Activated naive CD4-positive, alpha-beta T cell treated with anti-CD3 and anti-CD28 coated beads, Interleukin-2, amount 50 U/mL, for 72 hours (primary cell): ENCODE measurements around the gene COMMD4. TPM values are rescaled to one million over a fixed set of nuclear protein-coding genes. Genes with fewer than 3 reads are reported as not detected.
A peak's percentile ranks its signal among the peaks of the same experiment; 100 is the strongest.
"Not testable (repeated sequence)": the region's sequence is repeated elsewhere in the genome, so short reads cannot be mapped to it uniquely, and the experiment has no call there.

Source experiments
- ATAC-seq, 2 donors: fragments of 150-1000 bp; cut with Tn5 transposase; 2 replicates each; pipeline ENCODE4 v1.10.0; 2021; ENCODE audit warnings: mild to moderate bottlenecking in 2 of 2, moderate library complexity in 2 of 2
- DNase-seq, 2 donors: peaks; one replicate each; pipeline ENCODE4 v3.0.0; 2021 to 2022; ENCODE audit warnings: low spot score in 2 of 2
- H3K27ac Mint-ChIP-seq, 2 donors: one replicate each; pipeline ENCODE4 v1.8.0; 2022; ENCODE audit warnings: mild to moderate bottlenecking in 2 of 2, mixed read lengths in 2 of 2
- H3K36me3 Mint-ChIP-seq, 2 donors: one replicate each; pipeline ENCODE4 v1.8.0; 2022; ENCODE audit warnings: mixed read lengths in 2 of 2
- H3K9me3 Mint-ChIP-seq, 2 donors: one replicate each; pipeline ENCODE4 v1.8.0; 2022; ENCODE audit warnings: mixed read lengths in 2 of 2
- total RNA-seq, 2 donors: library from RNA; stranded (reverse); gene quantifications; one replicate each; pipeline ENCODE4 v1.2.3, GENCODE V29; 2022

The COMMD4 gene
- total RNA-seq, 2 donors from 2014 or later, result 85.6 to 122 TPM

DNA sequence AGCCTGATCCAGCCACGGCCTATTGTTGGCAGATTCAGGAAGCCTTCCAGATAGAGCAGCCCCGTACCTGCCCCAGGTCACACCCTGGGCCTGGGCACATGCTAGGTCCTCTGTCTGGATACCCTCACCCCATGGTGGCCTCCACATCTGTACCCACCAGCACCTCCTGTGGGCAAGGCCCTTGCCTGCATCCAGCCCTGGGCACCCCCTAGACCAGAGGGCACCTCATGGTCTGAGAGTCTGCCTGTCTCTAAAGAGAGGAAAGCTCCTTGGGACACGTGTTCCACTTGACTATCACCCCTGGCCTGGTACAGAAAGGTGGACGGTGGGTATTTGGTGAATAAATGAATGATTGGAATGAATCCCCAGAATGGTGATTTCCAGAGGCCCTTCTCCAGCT lies 8.9 kb upstream of the COMMD4 start:
- H3K36me3 Mint-ChIP-seq, result no peaks in the 10 kb centered on the region
- DNase-seq (no peak), ATAC-seq (no peak)
- H3K9me3 Mint-ChIP-seq, result no peaks in the 10 kb centered on the region
- no peak overlapping the region for H3K27ac Mint-ChIP-seq

DNA sequence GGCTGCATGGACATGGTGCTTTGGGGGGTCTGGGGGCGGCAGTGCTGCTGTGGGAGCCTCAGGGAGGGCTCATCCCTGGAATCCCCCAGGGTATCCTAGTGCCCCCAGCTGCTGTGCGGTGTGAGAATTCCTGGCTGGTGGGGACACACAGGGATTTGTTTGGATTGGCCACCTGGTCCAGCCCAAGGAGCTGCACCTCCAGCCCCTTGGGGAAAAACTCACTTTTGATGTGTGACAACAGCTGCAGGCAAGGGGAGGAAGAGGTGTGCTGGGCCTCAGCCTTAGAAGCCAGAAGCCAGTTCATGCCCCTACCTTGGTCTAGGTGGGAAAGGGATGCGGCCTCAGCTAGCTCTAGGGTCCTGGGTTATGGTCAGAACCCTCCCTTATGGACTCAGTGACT lies 8.4 kb upstream of the COMMD4 start:
- Mint-ChIP-seq H3K36me3 (no peaks in the 10 kb centered on the region), H3K27ac (peak overlapping the region in 1 of 2 donors; percentile 29), H3K9me3 (no peaks in the 10 kb centered on the region)
- DNase-seq (no peak), ATAC-seq (no peak)

DNA sequence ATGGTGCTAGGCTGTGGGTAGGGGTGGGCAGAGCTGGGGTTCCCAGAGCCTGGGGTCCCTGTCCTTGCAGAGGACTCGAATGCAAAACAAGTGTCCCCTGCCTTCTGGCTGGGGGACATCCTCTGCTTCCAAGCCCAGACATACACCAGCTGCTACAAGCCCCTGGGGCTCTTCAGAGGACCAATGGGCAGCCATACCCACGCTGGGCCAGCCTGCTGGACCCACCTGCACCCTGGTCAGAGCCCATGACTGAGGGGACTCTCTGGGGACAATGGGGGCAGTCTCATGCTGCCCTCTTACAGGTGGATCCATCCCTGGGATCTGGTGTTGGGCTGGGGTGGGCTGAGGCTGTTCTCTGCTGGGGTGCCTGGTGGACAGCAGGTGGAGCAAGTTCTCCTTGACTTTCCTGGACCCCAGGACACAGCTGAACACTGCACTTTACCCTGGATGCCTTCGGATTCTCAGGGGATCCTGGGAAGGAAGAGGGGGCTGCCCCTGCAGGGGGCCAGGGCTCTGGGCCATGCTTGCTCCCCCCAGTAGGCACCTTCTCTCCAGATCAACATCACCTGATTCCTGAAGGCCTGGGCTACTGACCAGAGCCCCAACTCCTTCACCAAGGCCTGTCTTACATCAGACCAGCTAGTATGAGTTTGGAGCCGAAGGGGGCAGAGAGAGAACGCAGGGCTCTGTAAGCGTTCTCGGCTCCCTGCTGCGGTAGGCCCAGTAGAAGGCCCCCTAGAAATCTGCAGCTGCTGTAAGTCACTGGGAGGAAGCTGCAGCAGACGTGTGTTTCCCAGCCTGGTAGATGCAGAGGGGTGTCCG lies 7.2 kb upstream of the COMMD4 start:
- DNase-seq (no peak), ATAC-seq (no peak)
- Mint-ChIP-seq H3K36me3 (no peaks in the 10 kb centered on the region), H3K9me3 (no peaks in the 10 kb centered on the region), H3K27ac (no peak overlapping the region)

GRCh38 chr15:75329571-75329970 lies 6.3 kb upstream of the COMMD4 start:
- no peaks in the 10 kb centered on the region for H3K36me3 Mint-ChIP-seq
- H3K27ac Mint-ChIP-seq, result no peak overlapping the region
- no peak for ATAC-seq
- H3K9me3 Mint-ChIP-seq, result no peaks in the 10 kb centered on the region
- DNase-seq, result no peak

DNA sequence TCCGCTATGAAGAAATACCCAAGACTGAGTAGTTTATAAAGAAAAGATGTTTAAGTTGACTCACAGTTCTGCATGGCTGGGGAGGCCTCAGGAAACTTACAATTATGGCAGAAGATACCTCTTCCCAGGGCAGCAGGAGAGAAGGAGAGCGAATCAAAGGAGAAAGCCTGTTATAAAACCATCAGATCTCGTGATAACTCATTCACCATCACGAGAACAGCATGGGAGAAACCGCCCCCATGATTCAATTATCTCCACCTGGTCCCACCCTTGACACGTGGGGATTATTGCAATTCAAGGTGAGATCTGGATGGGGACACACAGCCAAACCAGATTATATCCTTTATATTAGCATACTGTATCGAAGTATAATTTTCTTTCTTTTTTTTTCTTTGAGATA lies 3.8 kb upstream of the COMMD4 start:
- not testable (repeated sequence) for DNase-seq, H3K27ac Mint-ChIP-seq, H3K9me3 Mint-ChIP-seq, ATAC-seq, H3K36me3 Mint-ChIP-seq

- not testable (repeated sequence) for H3K36me3 Mint-ChIP-seq, ATAC-seq, DNase-seq, H3K9me3 Mint-ChIP-seq, H3K27ac Mint-ChIP-seq
Observed at GRCh38 chr15:75333654-75334419, 2.0 kb upstream of the COMMD4 start.

GRCh38 chr15:75335313-75335704 lies 554 bp upstream of the COMMD4 start:
- Mint-ChIP-seq H3K36me3 (peaks cover 0 to 5% of the 10 kb centered on the region in 2 donors), H3K27ac (peak overlapping the region in 1 of 2 donors; percentile 91), H3K9me3 (no peaks in the 10 kb centered on the region)
- ATAC-seq (no peak), DNase-seq (no peak)

DNA sequence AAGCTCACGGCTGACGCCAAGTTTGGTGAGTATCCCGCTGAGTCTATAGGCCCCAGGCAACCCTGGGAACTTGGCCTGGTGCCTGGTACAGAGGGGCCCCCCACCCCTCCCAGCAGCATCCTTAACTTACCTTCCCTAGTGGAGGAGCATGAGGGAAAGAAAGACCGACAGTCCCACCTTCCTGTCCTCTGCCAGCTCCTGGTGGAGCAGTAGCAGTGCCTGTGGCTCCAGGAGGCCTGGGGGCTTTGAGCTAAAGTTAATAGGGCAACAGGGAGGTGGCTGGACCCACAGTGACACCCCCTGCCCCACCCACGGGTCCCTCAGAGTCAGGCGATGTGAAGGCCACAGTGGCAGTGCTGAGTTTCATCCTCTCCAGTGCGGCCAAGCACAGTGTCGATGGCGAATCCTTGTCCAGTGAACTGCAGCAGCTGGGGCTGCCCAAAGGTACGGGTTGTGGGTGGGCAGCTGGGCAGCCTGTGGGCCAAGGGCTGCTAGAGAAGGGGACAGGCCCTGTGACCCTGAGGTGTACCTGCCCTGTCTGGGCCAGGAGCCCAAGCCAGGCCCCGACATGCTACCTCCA lies 2.9 kb downstream of the COMMD4 start:
- Mint-ChIP-seq H3K27ac (no peak overlapping the region), H3K36me3 (peaks cover 0 to 5% of the 10 kb centered on the region in 2 donors), H3K9me3 (no peaks in the 10 kb centered on the region)
- DNase-seq (no peak), ATAC-seq (no peak)

GRCh38 chr15:75339531-75340240 lies 3.8 kb downstream of the COMMD4 start:
- Mint-ChIP-seq H3K27ac (no peak overlapping the region), H3K9me3 (no peaks in the 10 kb centered on the region), H3K36me3 (peaks cover 0 to 5% of the 10 kb centered on the region in 2 donors)
- no peak for DNase-seq
- ATAC-seq, result no peak

GRCh38 chr15:75342221-75342620 lies 6.4 kb downstream of the COMMD4 start:
- H3K27ac Mint-ChIP-seq, result no peak overlapping the region
- H3K9me3 Mint-ChIP-seq, result no peaks in the 10 kb centered on the region
- H3K36me3 Mint-ChIP-seq, result no peaks in the 10 kb centered on the region
- DNase-seq (no peak), ATAC-seq (no peak)

- not testable (repeated sequence) for ATAC-seq, DNase-seq, H3K9me3 Mint-ChIP-seq
Observed at GRCh38 chr15:75343953-75344352, 8.1 kb downstream of the COMMD4 start.

GRCh38 chr15:75346796-75347221 lies 10.9 kb downstream of the COMMD4 start, which contains the start of gene NEIL1:
TSS of gene NEIL1 (plus strand) at chr15:75347039. CDS start at chr15:75348906, 1,867 bp downstream.
- ATAC-seq (peak in 1 of 2 donors; percentile 1), DNase-seq (no peak)
- Mint-ChIP-seq H3K27ac (no peak within 1 kb of the TSS), H3K36me3 (peaks cover 0 to 26% of the 10 kb centered on the region in 2 donors), H3K9me3 (peaks cover 3 to 9% of the 10 kb centered on the region in 2 donors)

More at GRCh38 chr15:75343953-75344352, 8.1 kb downstream of the COMMD4 start:
- not testable (repeated sequence) for H3K36me3 Mint-ChIP-seq, H3K27ac Mint-ChIP-seq

- DNase-seq (peak; percentile 49 to 73), ATAC-seq (peak; percentile 39 to 77)
- peaks cover 3 to 9% of the 10 kb centered on the region in 2 donors for H3K9me3 Mint-ChIP-seq
- no peak overlapping the region for H3K27ac Mint-ChIP-seq
- peaks cover 0 to 26% of the 10 kb centered on the region in 2 donors for H3K36me3 Mint-ChIP-seq
Observed at GRCh38 chr15:75347222-75348033, 11.6 kb downstream of the COMMD4 start.

GRCh38 chr15:75348034-75348561 lies 12.2 kb downstream of the COMMD4 start:
- no peak for ATAC-seq
- no peak for DNase-seq
- Mint-ChIP-seq H3K36me3 (peaks cover 0 to 26% of the 10 kb centered on the region in 2 donors), H3K27ac (peak overlapping the region in 1 of 2 donors; percentile 88), H3K9me3 (peaks cover 3 to 9% of the 10 kb centered on the region in 2 donors)

- H3K27ac Mint-ChIP-seq, result peak overlapping the region; percentile 44 to 88
- ATAC-seq (no peak), DNase-seq (no peak)
- peaks cover 3 to 9% of the 10 kb centered on the region in 2 donors for H3K9me3 Mint-ChIP-seq
- peaks cover 0 to 26% of the 10 kb centered on the region in 2 donors for H3K36me3 Mint-ChIP-seq
Observed at GRCh38 chr15:75348562-75349350, 12.9 kb downstream of the COMMD4 start.
